GM12878 (cell line): ENCODE measurements around the gene PIRT. TPM values are rescaled to one million over a fixed set of nuclear protein-coding genes. Genes with fewer than 3 reads are reported as not detected.

Experiments used
- ATAC-seq: fragments of 200-7000 bp; cut with Tn5 transposase; 3 replicates; pipeline ENCODE4 v1.9.1; 2020; ENCODE audit warnings: mild to moderate bottlenecking, moderate library complexity
- BruUV-seq: library from RNA; stranded (reverse); fragments of 400-500 nt; replicated peaks from 2 replicates; lab custom pipeline; 2021; lab: Mats Ljungman, UMichigan
- CTCF ChIA-PET: fragments of 300-600 bp; sonication (Branson Sonifier 250); formaldehyde crosslinking; extraction: SDS; loops from one replicate; lab custom pipeline; 2021; ENCODE audit warnings: inconsistent platforms; lab: Yijun Ruan, JAX
- POLR2A ChIA-PET: fragments of 350-600 bp; formaldehyde crosslinking; extraction: SDS; loops from one replicate; lab custom pipeline; 2021; ENCODE audit warnings: inconsistent platforms; lab: Charles Lee
- RAD21 ChIA-PET: fragments of 300-600 bp; sonication (Branson Sonifier 250); formaldehyde crosslinking; loops from one replicate; lab custom pipeline; 2023; ENCODE audit warnings: antibody characterized with exemption; ENCODE audit not compliant: unreplicated experiment; lab: Charles Lee
- SMC1A ChIA-PET: fragments of 300-600 bp; sonication (Branson Sonifier 250); formaldehyde crosslinking; loops from one replicate; lab custom pipeline; 2023; ENCODE audit not compliant: unreplicated experiment, uncharacterized antibody; lab: Charles Lee
- DNase-seq: peaks from one replicate; pipeline ENCODE4 v3.0.0-alpha.2; 2011; ENCODE audit warnings: low read depth, low spot score
- FAIRE-seq: peaks from 3 replicates; lab custom pipeline; 2011; peaks lifted over from hg19 to GRCh38; lab: Jason Lieb, UNC
- H2AFZ ChIP-seq: 2 replicates; pipeline ENCODE4 v1.6.0; 2011; ENCODE audit warnings: low read depth, low read length, control low read depth; ENCODE audit not compliant: control insufficient read depth
- H3K27ac ChIP-seq: 2 replicates; pipeline ENCODE4 v1.5.1; 2011; ENCODE audit warnings: control low read depth; ENCODE audit not compliant: control insufficient read depth, insufficient read depth
- H3K27me3 ChIP-seq, 2 experiments: replicated peaks in 1 of 2; 2 replicates each; pipeline versions ENCODE4 v1.6.0 to v1.6.1; 2011; ENCODE audit warnings: low read length in 1 of 2; ENCODE audit not compliant: control insufficient read depth in 2 of 2, insufficient read depth in 2 of 2
- H3K36me3 ChIP-seq, 2 experiments: 2 replicates each; pipeline ENCODE4 v1.5.1; 2011; ENCODE audit warnings: low read length in 1 of 2; ENCODE audit not compliant: control insufficient read depth in 2 of 2, insufficient read depth in 2 of 2
- H3K4me1 ChIP-seq: 2 replicates; pipeline ENCODE4 v1.6.1; 2011; ENCODE audit warnings: mild to moderate bottlenecking, low read length, moderate library complexity, mixed read lengths; ENCODE audit not compliant: control insufficient read depth, insufficient read depth
- H3K4me2 ChIP-seq: 2 replicates; pipeline ENCODE4 v1.6.0; 2011; ENCODE audit warnings: control low read depth; ENCODE audit not compliant: control insufficient read depth, insufficient read depth
- H3K4me3 ChIP-seq: fragments of 200-600 bp; sonication (generic); 2 replicates; pipeline ENCODE4 v1.5.1; 2016
- H3K79me2 ChIP-seq: 2 replicates; pipeline ENCODE4 v1.6.0; 2011; ENCODE audit warnings: low read length; ENCODE audit not compliant: control insufficient read depth, insufficient read depth
- H3K9ac ChIP-seq: 2 replicates; pipeline ENCODE4 v1.8.0; 2011; ENCODE audit warnings: low read length, control low read depth, mixed read lengths; ENCODE audit not compliant: control insufficient read depth, insufficient read depth
- H3K9me3 ChIP-seq: replicated peaks from 3 replicates; pipeline ENCODE4 v1.5.1; 2011; ENCODE audit warnings: mild to moderate bottlenecking, low read length; ENCODE audit not compliant: control insufficient read depth, insufficient read depth
- H4K20me1 ChIP-seq: 2 replicates; pipeline ENCODE4 v1.6.0; 2011; ENCODE audit not compliant: control insufficient read depth, insufficient read depth
- CHD1 ChIP-seq: IDR thresholded peaks from 2 replicates; pipeline ENCODE4 v1.6.1; 2012; ENCODE audit warnings: low read depth, low read length, improper control_type of control experiment
- E2F4 ChIP-seq: IDR thresholded peaks from 2 replicates; pipeline ENCODE4 v1.6.1; 2012; ENCODE audit warnings: low read depth, low read length, improper control_type of control experiment
- FOXM1 ChIP-seq: IDR thresholded peaks from 2 replicates; pipeline ENCODE4 v1.6.1; 2012; ENCODE audit warnings: low read depth, mild to moderate bottlenecking, inconsistent platforms, low read length, moderate library complexity
- GABPA ChIP-seq: IDR thresholded peaks from 2 replicates; pipeline ENCODE4 v1.6.1; 2014; ENCODE audit warnings: antibody characterized with exemption, low read depth, mild to moderate bottlenecking, inconsistent platforms
- MAX ChIP-seq: IDR thresholded peaks from 2 replicates; pipeline ENCODE4 v1.6.1; 2012; ENCODE audit warnings: low read depth, low read length, improper control_type of control experiment
- MEF2B ChIP-seq: fragments of 450-650 bp; IDR thresholded peaks from 2 replicates; pipeline ENCODE4 v1.6.1; 2018; ENCODE audit warnings: mild to moderate bottlenecking, moderate library complexity; ENCODE audit not compliant: partially characterized antibody, poor library complexity, severe bottlenecking
- PBX3 ChIP-seq: IDR thresholded peaks from 2 replicates; pipeline ENCODE4 v1.6.1; 2011; ENCODE audit warnings: mild to moderate bottlenecking, low read depth, low read length, moderate library complexity; ENCODE audit not compliant: insufficient replicate concordance
- SIX5 ChIP-seq: IDR thresholded peaks from 2 replicates; pipeline ENCODE4 v1.6.1; 2011; ENCODE audit warnings: mild to moderate bottlenecking, low read depth, low read length, moderate library complexity; ENCODE audit not compliant: severe bottlenecking
- SREBF1 ChIP-seq: IDR thresholded peaks from 2 replicates; pipeline ENCODE4 v1.6.1; 2012; ENCODE audit warnings: mild to moderate bottlenecking, low read length
- WRNIP1 ChIP-seq: IDR thresholded peaks from 2 replicates; pipeline ENCODE4 v1.6.1; 2011; ENCODE audit warnings: low read depth, low read length, improper control_type of control experiment, borderline replicate concordance
- ZBTB4 ChIP-seq: fragments of 450-650 bp; formaldehyde crosslinking; IDR thresholded peaks from 2 replicates; pipeline ENCODE4 v1.4.0; 2022; ENCODE audit warnings: mild to moderate bottlenecking, moderate library complexity
- ZNF217 ChIP-seq: fragments of 450-650 bp; IDR thresholded peaks from 2 replicates; pipeline ENCODE4 v1.6.1; 2017; ENCODE audit warnings: antibody characterized with exemption, mild to moderate bottlenecking
- WGBS: methylation state at CpG from one replicate; pipeline ENCODE4 v1.1.6; 2016; ENCODE audit warnings: low lambda C conversion rate; ENCODE audit not compliant: insufficient replicate concordance, insufficient coverage; ENCODE audit errors: missing lambda C conversion rate; 5-methylcytosine and 5-hydroxymethylcytosine counted together
- in situ Hi-C: fragments of 300-500 bp; cut with MboI; formaldehyde crosslinking; loops from 9 replicates; pipeline ENCODE4 v1.14.3; 2018; ENCODE audit warnings: mixed read lengths
- intact Hi-C: fragments of 100-400 bp; cut with micrococcal nuclease; formaldehyde crosslinking; loops from one replicate; pipeline ENCODE4 v1.14.2; 2022; ENCODE audit not compliant: unreplicated experiment
- polyA plus RNA-seq, 11 experiments: library from polyadenylated mRNA; depleted of rRNA in 4 of 11; unstranded in 6 of 11; stranded (reverse) in 5 of 11; fragments of >200 nt; fragmentation: Nextera tagmentation in 4 of 11; fragmentation: Illumina TruSeq in 1 of 11; extraction: Ambion mirVana in 4 of 11; extraction: Trizol in 1 of 11; gene quantifications; 1 replicate in 1 of 11; 2 replicates in 10 of 11; pipeline versions ENCODE4 v1.2.1 to v1.2.3, GENCODE V29; 2011 to 2016; ENCODE audit warnings: inconsistent platforms in 2 of 11, missing spikeins in 2 of 11, low read depth in 1 of 11
- total RNA-seq, 4 experiments: library from RNA; depleted of rRNA in 3 of 4; stranded (reverse); fragments of >200 nt in 3 of 4; fragmentation: Illumina TruSeq in 1 of 4; extraction: Trizol in 1 of 4; gene quantifications; 2 replicates each; pipeline versions ENCODE4 v1.2.1 to v1.2.3, GENCODE V29; 2013 to 2021

PIRT gene
- total and polyA plus RNA-seq, 10 of the 15 experiments (the other 5 are each of a cell fraction or from before 2014, with no cell fraction given), result not detected

GRCh38 chr17:10793816-10794215 lies 44.1 kb downstream of the PIRT start:
- intact Hi-C loops, result no loop called here
- Histone ChIP-seq H4K20me1 (no peaks in the 10 kb centered on the region), H3K36me3 (no peaks in the 10 kb centered on the region), H3K9me3 (no peaks in the 10 kb centered on the region), H3K79me2 (no peaks in the 10 kb centered on the region), H3K27me3 (no peaks in the 10 kb centered on the region), H2AFZ (no peak overlapping the region), H3K4me3 (no peak overlapping the region)
- ATAC-seq (no peak), DNase-seq (no peak)
- 19% methylated on average over 4 of the region's 4 CpGs for WGBS
- CTCF ChIA-PET, result no interaction called here
- in situ Hi-C loops, result no loop called here
- RAD21 ChIA-PET, result no interaction called here
- no peak for TF ChIP-seq MAX
- TF ChIP-seq, all 136 proteins: peak for 0
- no peak overlapping the region for H3K9ac ChIP-seq
- H3K4me1 ChIP-seq, result no peaks in the 10 kb centered on the region
- no TSS peak for BruUV-seq
- ChIA-PET SMC1A (no interaction called here), POLR2A (no interaction called here)
- H3K27ac ChIP-seq, result no peak overlapping the region
- no peak for FAIRE-seq
- no peak overlapping the region for H3K4me2 ChIP-seq

- ChIA-PET CTCF (no interaction called here), SMC1A (no interaction called here), POLR2A (no interaction called here), RAD21 (no interaction called here)
- Histone ChIP-seq H4K20me1 (no peaks in the 10 kb centered on the region), H3K4me2 (no peak overlapping the region), H2AFZ (no peak overlapping the region), H3K4me3 (no peak overlapping the region), H3K27ac (no peak overlapping the region), H3K79me2 (no peaks in the 10 kb centered on the region), H3K9me3 (no peaks in the 10 kb centered on the region), H3K27me3 (no peaks in the 10 kb centered on the region), H3K4me1 (no peaks in the 10 kb centered on the region), H3K36me3 (no peaks in the 10 kb centered on the region), H3K9ac (no peak overlapping the region)
- ATAC-seq (no peak), FAIRE-seq (no peak), DNase-seq (no peak)
- 36% methylated on average over 7 of the region's 7 CpGs for whole genome bisulfite sequencing
- in situ Hi-C loops (no loop called here), intact Hi-C loops (no loop called here)
- BruUV-seq, result no TSS peak
- no peak for TF ChIP-seq GABPA
- TF ChIP-seq E2F4, result no peak
- no peak for TF ChIP-seq PBX3
- TF ChIP-seq MEF2B, result no peak
- no peak for TF ChIP-seq FOXM1
- no peak for TF ChIP-seq ZNF217
- no peak for TF ChIP-seq CHD1
- TF ChIP-seq ZBTB4 (CRISPR knock-in tag), result no peak
- no peak for TF ChIP-seq WRNIP1
- TF ChIP-seq SIX5, result no peak
- TF ChIP-seq SREBF1, result no peak
These were observed 44.6 kb downstream of the PIRT start for GRCh38 chr17:10793256-10793655.
